H9 (cell line): ENCODE measurements around the gene ST7L. TPM values are rescaled to one million over a fixed set of nuclear protein-coding genes. Genes with fewer than 3 reads are reported as not detected.

Experiments
- DNase-seq: peaks from one replicate; pipeline ENCODE4 v3.0.0-alpha.2; 2017
- H2AFZ ChIP-seq: one replicate; pipeline ENCODE4 v1.6.1; 2013; ENCODE audit warnings: mild to moderate bottlenecking, low read length, control low read depth, moderate library complexity
- H2AK5ac ChIP-seq: 2 replicates; pipeline ENCODE4 v1.6.1; 2013; ENCODE audit warnings: low read length, control low read depth, mixed read lengths; ENCODE audit not compliant: insufficient read length
- H2BK120ac ChIP-seq: one replicate; pipeline ENCODE4 v1.6.1; 2013; ENCODE audit warnings: low read depth, mild to moderate bottlenecking, low read length, control low read depth, inconsistent platforms; ENCODE audit not compliant: poor library complexity, severe bottlenecking
- H2BK12ac ChIP-seq: 2 replicates; pipeline ENCODE4 v1.6.1; 2013; ENCODE audit warnings: low read length, control low read depth, mixed read lengths, low read depth; ENCODE audit not compliant: insufficient read length
- H2BK15ac ChIP-seq: 2 replicates; pipeline ENCODE4 v1.6.1; 2013; ENCODE audit warnings: low read depth, low read length, control low read depth
- H2BK20ac ChIP-seq: one replicate; pipeline ENCODE4 v1.6.1; 2013; ENCODE audit warnings: low read depth, mild to moderate bottlenecking, low read length, control low read depth, inconsistent platforms; ENCODE audit not compliant: poor library complexity, severe bottlenecking
- H2BK5ac ChIP-seq: 2 replicates; pipeline ENCODE4 v1.6.1; 2013; ENCODE audit warnings: low read length, control low read depth, mixed read lengths; ENCODE audit not compliant: insufficient read length
- H3K14ac ChIP-seq: 2 replicates; pipeline ENCODE4 v1.6.1; 2013; ENCODE audit warnings: low read length, control low read depth; ENCODE audit not compliant: insufficient read depth
- H3K18ac ChIP-seq: 2 replicates; pipeline ENCODE4 v1.6.1; 2013; ENCODE audit warnings: low read depth, mild to moderate bottlenecking, mixed read lengths, low read length, control low read depth; ENCODE audit not compliant: insufficient read length
- H3K23ac ChIP-seq: 2 replicates; pipeline ENCODE4 v1.6.1; 2013; ENCODE audit warnings: low read length, control low read depth, mixed read lengths, low read depth; ENCODE audit not compliant: insufficient read length
- H3K23me2 ChIP-seq: 2 replicates; pipeline ENCODE4 v1.6.1; 2013; ENCODE audit warnings: low read depth, mild to moderate bottlenecking, mixed read lengths, low read length, control low read depth; ENCODE audit not compliant: insufficient read length, poor library complexity, severe bottlenecking
- H3K27ac ChIP-seq: 2 replicates; pipeline ENCODE4 v1.5.1; 2013; ENCODE audit warnings: low read length, control low read depth, mixed read lengths, low read depth; ENCODE audit not compliant: insufficient read length
- H3K27me3 ChIP-seq: 2 replicates; pipeline ENCODE4 v1.6.1; 2013; ENCODE audit warnings: low read length, control low read depth, inconsistent platforms; ENCODE audit not compliant: insufficient read depth
- H3K4ac ChIP-seq: 2 replicates; pipeline ENCODE4 v1.6.1; 2013; ENCODE audit warnings: low read depth, mild to moderate bottlenecking, control low read depth, inconsistent platforms, low read length, moderate library complexity
- H3K4me1 ChIP-seq: 2 replicates; pipeline ENCODE4 v1.6.1; 2013; ENCODE audit warnings: low read length, control low read depth, inconsistent platforms; ENCODE audit not compliant: insufficient read depth
- H3K4me2 ChIP-seq: 2 replicates; pipeline ENCODE4 v1.6.1; 2013; ENCODE audit warnings: low read length, control low read depth, mixed read lengths; ENCODE audit not compliant: insufficient read length, insufficient read depth
- H3K56ac ChIP-seq: 2 replicates; pipeline ENCODE4 v1.6.1; 2013; ENCODE audit warnings: low read depth, mild to moderate bottlenecking, mixed read lengths, low read length, control low read depth; ENCODE audit not compliant: insufficient read length
- H3K79me1 ChIP-seq: 2 replicates; pipeline ENCODE4 v1.6.1; 2013; ENCODE audit warnings: low read depth, mild to moderate bottlenecking, moderate library complexity, low read length, control low read depth, inconsistent platforms; ENCODE audit not compliant: insufficient read depth, poor library complexity, severe bottlenecking
- H3K79me2 ChIP-seq: 2 replicates; pipeline ENCODE4 v1.6.1; 2013; ENCODE audit warnings: low read length, control low read depth, inconsistent platforms; ENCODE audit not compliant: insufficient read depth
- H3K9ac ChIP-seq: 2 replicates; pipeline ENCODE4 v1.6.1; 2013; ENCODE audit warnings: low read length, control low read depth, mixed read lengths; ENCODE audit not compliant: insufficient read length; ENCODE audit errors: extremely low read depth
- H3K9me3 ChIP-seq: one replicate; pipeline ENCODE4 v1.6.1; 2013; ENCODE audit warnings: low read depth, low read length, inconsistent platforms; ENCODE audit not compliant: control insufficient read depth
- H3T11ph ChIP-seq: one replicate; pipeline ENCODE4 v1.6.1; 2013; ENCODE audit warnings: mild to moderate bottlenecking, low read length, control low read depth, inconsistent platforms
- H4K20me1 ChIP-seq: one replicate; pipeline ENCODE4 v1.6.1; 2013; ENCODE audit not compliant: control insufficient read depth, insufficient read length, insufficient read depth
- H4K5ac ChIP-seq: 2 replicates; pipeline ENCODE4 v1.6.1; 2013; ENCODE audit warnings: low read depth, mild to moderate bottlenecking, mixed read lengths, low read length, control low read depth; ENCODE audit not compliant: insufficient read length
- H4K8ac ChIP-seq: replicated peaks from 2 replicates; pipeline ENCODE4 v1.6.1; 2013; ENCODE audit warnings: low read length, control low read depth, mixed read lengths, low read depth; ENCODE audit not compliant: insufficient read length
- H4K91ac ChIP-seq: 2 replicates; pipeline ENCODE4 v1.6.1; 2013; ENCODE audit warnings: low read depth, mild to moderate bottlenecking, moderate library complexity, mixed read lengths, low read length, control low read depth; ENCODE audit not compliant: insufficient read length
- H3K27ac Mint-ChIP-seq, 3 experiments: 2 replicates in 2 of 3; 3 replicates in 1 of 3; pipeline ENCODE4 v1.8.0; 2020 to 2021; ENCODE audit warnings: mixed read lengths in 3 of 3, mild to moderate bottlenecking in 1 of 3, moderate library complexity in 1 of 3
- H3K27me3 Mint-ChIP-seq: 2 replicates; pipeline ENCODE4 v1.8.0; 2021; ENCODE audit warnings: low read depth, mild to moderate bottlenecking, moderate library complexity, mixed read lengths
- H3K36me3 Mint-ChIP-seq, 3 experiments: 2 replicates in 2 of 3; 3 replicates in 1 of 3; pipeline ENCODE4 v1.8.0; 2020 to 2021; ENCODE audit warnings: low read depth in 3 of 3, mixed read lengths in 3 of 3; ENCODE audit not compliant: insufficient read depth in 1 of 3
- H3K4me1 Mint-ChIP-seq, 2 experiments: 2 replicates each; pipeline ENCODE4 v1.8.0; 2020; ENCODE audit warnings: mixed read lengths in 2 of 2
- H3K4me3 Mint-ChIP-seq, 2 experiments: 2 replicates in 1 of 2; 3 replicates in 1 of 2; pipeline ENCODE4 v1.8.0; 2020 to 2021; ENCODE audit warnings: mild to moderate bottlenecking in 2 of 2, mixed read lengths in 2 of 2, moderate library complexity in 1 of 2
- H3K9me3 Mint-ChIP-seq, 2 experiments: 2 replicates in 1 of 2; 3 replicates in 1 of 2; pipeline ENCODE4 v1.8.0; 2020; ENCODE audit warnings: mild to moderate bottlenecking in 2 of 2, mixed read lengths in 2 of 2, moderate library complexity in 1 of 2
- CTCF ChIP-seq: fragments of 200-600 bp; sonication (generic); conservative IDR thresholded peaks from 3 replicates; pipeline ENCODE4 v1.8.0; 2021; ENCODE audit warnings: antibody characterized with exemption, mild to moderate bottlenecking
- WGBS: extraction: QIAGEN DNeasy Blood & Tissue Kit; methylation state at CpG from one replicate; pipeline ENCODE4 v1.1.7; 2013; ENCODE audit warnings: missing lambda C conversion rate, low lambda C conversion rate, mixed read lengths; ENCODE audit not compliant: insufficient read length; ENCODE audit errors: extremely low coverage; 5-methylcytosine and 5-hydroxymethylcytosine counted together
- total RNA-seq: library from RNA; stranded (reverse); gene quantifications from 2 replicates; pipeline ENCODE4 v1.2.1, GENCODE V29; 2021

Gene ST7L
- total RNA-seq, 1 experiment from 2014 or later = 16.0 TPM

GRCh38 chr1:112527266-112528010, 91.5 kb downstream of the ST7L start:
- no peak overlapping the region for H3K9ac ChIP-seq
- no peak for DNase-seq

More at GRCh38 chr1:112527266-112528010, 91.5 kb downstream of the ST7L start:
- H3K9me3 Mint-ChIP-seq = no peaks in the 10 kb centered on the region
- peaks cover 0 to 7% (median 3%) of the 10 kb centered on the region in 3 experiments; a peak in 2 of 7 replicates for H3K36me3 Mint-ChIP-seq
- H4K8ac ChIP-seq = no peak overlapping the region
- peaks cover 3% of the 10 kb centered on the region; the same call in 1 of the 2 replicates for H3K4me1 ChIP-seq
- H2AFZ ChIP-seq = no peak overlapping the region
- no peak overlapping the region for H3K27ac ChIP-seq
- no peak overlapping the region; a peak in 1 of 5 replicates for H3K4me3 Mint-ChIP-seq
- H3K27ac Mint-ChIP-seq = no peak overlapping the region
- H2AK5ac ChIP-seq = no peak overlapping the region
- H3K27me3 ChIP-seq = no peaks in the 10 kb centered on the region
- H3K4me1 Mint-ChIP-seq = peaks cover 37 to 39% of the 10 kb centered on the region in 2 experiments
- no peak overlapping the region for H2BK5ac ChIP-seq
- H2BK20ac ChIP-seq = no peak overlapping the region
- H3K18ac ChIP-seq = no peak overlapping the region
- H4K91ac ChIP-seq = no peak overlapping the region
- no peaks in the 10 kb centered on the region for H3K23me2 ChIP-seq
- H3K9me3 ChIP-seq = no peaks in the 10 kb centered on the region
- WGBS = no CpG with 5 or more reads among the region's 4 CpGs
- no peak overlapping the region for H2BK12ac ChIP-seq
- H3K4me2 ChIP-seq = no peak overlapping the region
- H3K27me3 Mint-ChIP-seq = no peaks in the 10 kb centered on the region
- no peak overlapping the region for H3K4ac ChIP-seq
- no peak overlapping the region for H3K56ac ChIP-seq
- H2BK15ac ChIP-seq = no peak overlapping the region
- no peak overlapping the region for H4K5ac ChIP-seq
- no peaks in the 10 kb centered on the region for H4K20me1 ChIP-seq
- H2BK120ac ChIP-seq = peak overlapping the region; percentile 23
- H3T11ph ChIP-seq = no peak overlapping the region
- no peak overlapping the region for H3K23ac ChIP-seq
- no peak overlapping the region for H3K14ac ChIP-seq
- no peak for TF ChIP-seq CTCF
- H3K79me1 ChIP-seq = no peaks in the 10 kb centered on the region
- H3K79me2 ChIP-seq = no peaks in the 10 kb centered on the region
